Upper lobe of right lung (tissue), 1 donor: ENCODE data around the gene E2F8. TPM values are rescaled to one million over a fixed set of nuclear protein-coding genes. Genes with fewer than 3 reads are reported as not detected.

Experiments used
- ATAC-seq: fragments of 200-7000 bp; cut with Tn5 transposase; one replicate; pipeline ENCODE4 v1.9.1; 2020; ENCODE audit warnings: mild to moderate bottlenecking, moderate library complexity
- DNase-seq: peaks from one replicate; pipeline ENCODE4 v3.0.0-alpha.2; 2020
- H3K27ac ChIP-seq: fragments of 200-600 bp; one replicate; pipeline ENCODE4 v1.8.0; 2022
- H3K27me3 ChIP-seq: fragments of 200-600 bp; one replicate; pipeline ENCODE4 v1.8.0; 2022; ENCODE audit warnings: mild to moderate bottlenecking
- H3K36me3 ChIP-seq: fragments of 200-600 bp; one replicate; pipeline ENCODE4 v1.8.0; 2022
- H3K4me1 ChIP-seq: fragments of 200-600 bp; one replicate; pipeline ENCODE4 v1.8.0; 2022
- H3K4me3 ChIP-seq: fragments of 200-600 bp; one replicate; pipeline ENCODE4 v1.8.0; 2022; ENCODE audit warnings: mild to moderate bottlenecking
- H3K9me3 ChIP-seq: fragments of 200-600 bp; one replicate; pipeline ENCODE4 v1.8.0; 2022
- intact Hi-C: fragments of 100-400 bp; cut with DNase I; formaldehyde crosslinking; loops from one replicate; pipeline ENCODE4 v1.11.0; 2022
- total RNA-seq: library from RNA; stranded (reverse); fragmentation: NEBNext Ultra II Directional; extraction: Animal tissue kit (Norgen Biotek cat#: 25700); gene quantifications from one replicate; pipeline ENCODE4 v1.2.1, GENCODE V29; 2021
- TF ChIP-seq, protein P1 (sequence below): fragments of 200-600 bp; IDR thresholded peaks from one replicate; pipeline ENCODE4 v1.8.0; 2022; ENCODE audit warnings: antibody characterized with exemption
- donor health status: DM: no; HTN: yes; CAD: no; lungs with severe emphysema.

E2F8 gene
- total RNA-seq, 1 donor from 2014 or later, result 0.38 TPM

GRCh38 chr11:19229671-19230070 lies 11.1 kb downstream of the E2F8 start:
- intact Hi-C loops, result no loop called here
- TF ChIP-seq, protein P1, sequence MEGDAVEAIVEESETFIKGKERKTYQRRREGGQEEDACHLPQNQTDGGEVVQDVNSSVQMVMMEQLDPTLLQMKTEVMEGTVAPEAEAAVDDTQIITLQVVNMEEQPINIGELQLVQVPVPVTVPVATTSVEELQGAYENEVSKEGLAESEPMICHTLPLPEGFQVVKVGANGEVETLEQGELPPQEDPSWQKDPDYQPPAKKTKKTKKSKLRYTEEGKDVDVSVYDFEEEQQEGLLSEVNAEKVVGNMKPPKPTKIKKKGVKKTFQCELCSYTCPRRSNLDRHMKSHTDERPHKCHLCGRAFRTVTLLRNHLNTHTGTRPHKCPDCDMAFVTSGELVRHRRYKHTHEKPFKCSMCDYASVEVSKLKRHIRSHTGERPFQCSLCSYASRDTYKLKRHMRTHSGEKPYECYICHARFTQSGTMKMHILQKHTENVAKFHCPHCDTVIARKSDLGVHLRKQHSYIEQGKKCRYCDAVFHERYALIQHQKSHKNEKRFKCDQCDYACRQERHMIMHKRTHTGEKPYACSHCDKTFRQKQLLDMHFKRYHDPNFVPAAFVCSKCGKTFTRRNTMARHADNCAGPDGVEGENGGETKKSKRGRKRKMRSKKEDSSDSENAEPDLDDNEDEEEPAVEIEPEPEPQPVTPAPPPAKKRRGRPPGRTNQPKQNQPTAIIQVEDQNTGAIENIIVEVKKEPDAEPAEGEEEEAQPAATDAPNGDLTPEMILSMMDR, result no peak

DNA sequence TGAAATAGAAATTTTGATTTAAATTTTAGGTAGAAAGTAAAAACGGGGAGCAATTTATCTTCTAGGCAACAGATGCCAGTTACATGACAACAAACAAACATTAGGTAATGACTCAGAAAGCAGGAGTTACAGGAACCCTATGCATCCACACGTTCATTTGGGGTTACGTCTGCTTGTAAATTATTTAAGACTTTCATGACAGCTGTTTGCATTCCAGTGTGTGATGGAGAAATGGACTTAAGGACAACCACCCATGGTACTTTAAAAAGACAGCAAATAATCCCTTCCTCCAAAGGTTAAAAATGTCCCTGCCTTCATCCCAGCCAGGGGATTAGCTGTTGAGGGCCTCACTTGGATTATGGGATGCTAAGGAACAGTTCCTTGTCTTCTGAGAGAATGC lies 11.8 kb downstream of the E2F8 start:
- H3K27me3 ChIP-seq, result no peaks in the 10 kb centered on the region
- ATAC-seq (no peak), DNase-seq (no peak)
- no peaks in the 10 kb centered on the region for H3K36me3 ChIP-seq
- H3K27ac ChIP-seq, result no peak overlapping the region
- no peaks in the 10 kb centered on the region for H3K4me1 ChIP-seq
- H3K9me3 ChIP-seq, result no peaks in the 10 kb centered on the region
- intact Hi-C loops, result no loop called here
- no peak overlapping the region for H3K4me3 ChIP-seq
- TF ChIP-seq, protein P1, result no peak

More at GRCh38 chr11:19229671-19230070, 11.1 kb downstream of the E2F8 start:
- H3K9me3 ChIP-seq, result no peaks in the 10 kb centered on the region
- ATAC-seq, result no peak
- H3K4me3 ChIP-seq, result no peak overlapping the region
- no peak overlapping the region for H3K27ac ChIP-seq
- DNase-seq, result no peak
- no peaks in the 10 kb centered on the region for H3K27me3 ChIP-seq
- H3K36me3 ChIP-seq, result no peaks in the 10 kb centered on the region
- no peaks in the 10 kb centered on the region for H3K4me1 ChIP-seq

DNA sequence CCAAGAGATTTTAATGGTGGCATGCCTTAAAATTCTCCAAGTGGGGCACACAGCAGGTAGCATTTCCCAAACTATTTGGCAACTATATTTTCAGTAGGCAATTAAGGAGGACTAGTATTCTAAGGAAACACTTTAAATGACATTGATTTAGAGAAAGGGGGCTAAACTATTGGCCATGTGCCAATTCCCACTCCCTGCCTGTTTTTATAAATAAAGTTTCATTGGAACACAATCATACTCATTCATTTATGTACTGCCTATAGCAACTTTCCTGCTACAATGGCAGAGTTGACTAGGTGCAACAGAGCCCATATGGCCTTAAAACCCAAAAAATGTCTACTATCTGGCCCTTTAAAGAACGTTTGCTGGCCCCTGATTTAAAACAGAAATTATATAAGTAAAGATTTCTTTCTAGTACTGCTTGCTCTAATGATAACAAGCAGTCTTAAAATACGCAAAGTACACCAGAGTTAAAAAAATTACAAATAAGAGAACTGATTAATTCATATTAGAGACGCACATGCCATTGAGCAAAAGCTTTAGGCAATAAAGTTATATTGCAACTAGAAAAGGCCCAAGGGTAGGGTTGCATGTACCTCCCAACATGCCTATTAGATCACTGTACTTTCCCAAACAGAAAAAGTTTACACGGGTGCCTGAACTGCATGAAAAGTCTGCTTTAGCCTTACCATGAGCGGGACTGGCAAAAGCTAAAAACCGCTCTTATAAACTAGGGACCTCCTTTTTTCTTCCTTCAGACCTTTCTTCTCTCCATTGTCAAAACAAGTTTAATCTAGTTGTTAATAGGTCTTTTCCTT lies 14.2 kb downstream of the E2F8 start:
- Histone ChIP-seq H3K36me3 (no peaks in the 10 kb centered on the region), H3K9me3 (no peaks in the 10 kb centered on the region), H3K4me3 (no peak overlapping the region), H3K27ac (no peak overlapping the region), H3K27me3 (no peaks in the 10 kb centered on the region), H3K4me1 (no peaks in the 10 kb centered on the region)
- ATAC-seq (no peak), DNase-seq (no peak)
- TF ChIP-seq, protein P1, result no peak
- intact Hi-C loops, result no loop called here

GRCh38 chr11:19225581-19225980 lies 15.2 kb downstream of the E2F8 start:
- DNase-seq (no peak), ATAC-seq (no peak)
- H3K27ac ChIP-seq, result no peak overlapping the region
- intact Hi-C loops, result no loop called here
- H3K4me1 ChIP-seq, result peaks cover 4% of the 10 kb centered on the region
- TF ChIP-seq, protein P1, result no peak
- no peak overlapping the region for H3K4me3 ChIP-seq
- H3K27me3 ChIP-seq, result no peaks in the 10 kb centered on the region
- no peaks in the 10 kb centered on the region for H3K36me3 ChIP-seq
- H3K9me3 ChIP-seq, result no peaks in the 10 kb centered on the region

GRCh38 chr11:19225123-19225522 lies 15.6 kb downstream of the E2F8 start:
- no peaks in the 10 kb centered on the region for H3K36me3 ChIP-seq
- H3K27me3 ChIP-seq, result no peaks in the 10 kb centered on the region
- TF ChIP-seq, protein P1, result no peak
- intact Hi-C loops, result no loop called here
- H3K9me3 ChIP-seq, result no peaks in the 10 kb centered on the region
- ATAC-seq (no peak), DNase-seq (no peak)
- peaks cover 4% of the 10 kb centered on the region for H3K4me1 ChIP-seq
- no peak overlapping the region for H3K27ac ChIP-seq
- H3K4me3 ChIP-seq, result no peak overlapping the region
